Testis (tissue), 5 donors: ENCODE data around the gene SEC24A. TPM values are rescaled to one million over a fixed set of nuclear protein-coding genes. Genes with fewer than 3 reads are reported as not detected.
"Not testable (repeated sequence)": the region's sequence is repeated elsewhere in the genome, so short reads cannot be mapped to it uniquely, and the experiment has no call there.

Experiments
- DNase-seq: peaks from one replicate; pipeline ENCODE4 v3.0.0-alpha.2; 2019
- H3K27ac ChIP-seq, 2 donors: fragments of 200-600 bp; sonication (generic); one replicate each; pipeline ENCODE4 v1.5.1; 2019
- H3K27me3 ChIP-seq: fragments of 200-600 bp; sonication (generic); one replicate; pipeline ENCODE4 v1.5.1; 2019
- H3K36me3 ChIP-seq: fragments of 200-600 bp; sonication (generic); one replicate; pipeline ENCODE4 v1.5.1; 2017; ENCODE audit warnings: low read depth; ENCODE audit errors: missing control alignments
- H3K4me1 ChIP-seq: fragments of 200-600 bp; sonication (generic); one replicate; pipeline ENCODE4 v1.5.1; 2019
- H3K4me3 ChIP-seq, 2 donors: fragments of 200-600 bp; sonication (generic); one replicate each; pipeline ENCODE4 v1.5.1; 2017 to 2019
- H3K9me3 ChIP-seq: fragments of 200-600 bp; sonication (generic); one replicate; pipeline ENCODE4 v1.5.1; 2017
- POLR2A ChIP-seq: fragments of 450-650 bp; IDR thresholded peaks from one replicate; pipeline ENCODE4 v1.6.1; 2017; ENCODE audit warnings: antibody characterized with exemption, mild to moderate bottlenecking, moderate library complexity
- WGBS, 2 donors: methylation state at CpG; one replicate each; pipeline ENCODE4 v1.1.5; 2018; 5-methylcytosine and 5-hydroxymethylcytosine counted together
- intact Hi-C: fragments of 100-400 bp; cut with DNase I; formaldehyde crosslinking; loops from one replicate; pipeline ENCODE4 v1.15.1; 2023; ENCODE audit warnings: low total_unique reads
- long read RNA-seq, 2 donors: transcript quantifications; one replicate each; lab custom pipeline, GENCODE V29; 2026
- polyA plus RNA-seq: library from polyadenylated mRNA; stranded (reverse); fragments of 350-450 nt; fragmentation: Illumina TruSeq; extraction: RNeasy Lipid Tissue Mini Kit (QIAGEN cat#74804); gene quantifications from one replicate; pipeline ENCODE4 v1.2.3, GENCODE V29; 2014; ENCODE audit warnings: low read depth, low replicate concordance; ENCODE audit not compliant: insufficient read depth
- total RNA-seq, 2 donors: library from RNA; depleted of rRNA; stranded (reverse); fragments of >200 nt; gene quantifications; one replicate each; pipeline ENCODE4 v1.2.3, GENCODE V29; 2016
- TF ChIP-seq, protein P1 (sequence below), 3 experiments: fragments of 450-650 bp in 2 of 3; fragments of 200-600 bp in 1 of 3; sonication (generic) in 1 of 3; IDR thresholded peaks; one replicate each; pipeline ENCODE4 v1.5.1; 2016 to 2019; ENCODE audit warnings: antibody characterized with exemption in 3 of 3, mild to moderate bottlenecking in 2 of 3, moderate library complexity in 1 of 3

Gene SEC24A
- total RNA-seq (10 to 100 TPM; 13.7 to 16.7 TPM), polyA plus RNA-seq (10.3 TPM)
- long read RNA-seq, donor 1, full-length matches to known transcripts = 1 of 1 reads
- long read RNA-seq, donor 1, partial matches to known transcripts = 0 of 1 reads
- long read RNA-seq, donor 1, other reads (novel, unspliced or antisense) = 0 of 1 reads
- long read RNA-seq, donor 2, full-length matches to known transcripts = 1 of 1 reads
- long read RNA-seq, donor 2, partial matches to known transcripts = 0 of 1 reads
- long read RNA-seq, donor 2, other reads (novel, unspliced or antisense) = 0 of 1 reads

- WGBS, 2 donors = 0% methylated on average over 25 to 69 of the region's 69 CpGs
- Histone ChIP-seq H3K36me3 (no peaks in the 10 kb centered on the region), H3K9me3 (no peaks in the 10 kb centered on the region), H3K4me1 (peaks cover 26% of the 10 kb centered on the region), H3K27ac (peak within 1 kb of the TSS; percentile 80 to 88), H3K4me3 (peak within 1 kb of the TSS; percentile 90 to 99), H3K27me3 (no peaks in the 10 kb centered on the region)
- intact Hi-C loops = no loop called here
- peak; percentile 91 for DNase-seq
- TF ChIP-seq POLR2A = no peak
- TF ChIP-seq, protein P1, sequence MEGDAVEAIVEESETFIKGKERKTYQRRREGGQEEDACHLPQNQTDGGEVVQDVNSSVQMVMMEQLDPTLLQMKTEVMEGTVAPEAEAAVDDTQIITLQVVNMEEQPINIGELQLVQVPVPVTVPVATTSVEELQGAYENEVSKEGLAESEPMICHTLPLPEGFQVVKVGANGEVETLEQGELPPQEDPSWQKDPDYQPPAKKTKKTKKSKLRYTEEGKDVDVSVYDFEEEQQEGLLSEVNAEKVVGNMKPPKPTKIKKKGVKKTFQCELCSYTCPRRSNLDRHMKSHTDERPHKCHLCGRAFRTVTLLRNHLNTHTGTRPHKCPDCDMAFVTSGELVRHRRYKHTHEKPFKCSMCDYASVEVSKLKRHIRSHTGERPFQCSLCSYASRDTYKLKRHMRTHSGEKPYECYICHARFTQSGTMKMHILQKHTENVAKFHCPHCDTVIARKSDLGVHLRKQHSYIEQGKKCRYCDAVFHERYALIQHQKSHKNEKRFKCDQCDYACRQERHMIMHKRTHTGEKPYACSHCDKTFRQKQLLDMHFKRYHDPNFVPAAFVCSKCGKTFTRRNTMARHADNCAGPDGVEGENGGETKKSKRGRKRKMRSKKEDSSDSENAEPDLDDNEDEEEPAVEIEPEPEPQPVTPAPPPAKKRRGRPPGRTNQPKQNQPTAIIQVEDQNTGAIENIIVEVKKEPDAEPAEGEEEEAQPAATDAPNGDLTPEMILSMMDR (IDR thresholded peaks at IDR 0.05) = peak in 2 of 3 experiments; percentile 7 to 8
These were observed at the start of gene SEC24A for GRCh38 chr5:134648425-134649162. Gene SEC24A (plus strand): TSS chr5:134648785. CDS start chr5:134649077, 292 bp downstream.

- H3K9me3 ChIP-seq, DNase-seq, H3K4me1 ChIP-seq, H3K27ac ChIP-seq, intact Hi-C loops, H3K36me3 ChIP-seq, H3K27me3 ChIP-seq, H3K4me3 ChIP-seq: not testable (repeated sequence)
- 90 to 96% methylated on average over 3 of the region's 3 CpGs for WGBS, 2 donors
These were observed 48.8 kb upstream of the SEC24A start for GRCh38 chr5:134599820-134600219.

GRCh38 chr5:134600600-134600999 is 48.0 kb upstream of the SEC24A start:
- WGBS, 2 donors = 75 to 78% methylated on average over 3 of the region's 3 CpGs
- H3K4me1 ChIP-seq = no peaks in the 10 kb centered on the region
- no peak overlapping the region for H3K4me3 ChIP-seq
- intact Hi-C loops = no loop called here
- no peaks in the 10 kb centered on the region for H3K36me3 ChIP-seq
- no peak overlapping the region for H3K27ac ChIP-seq
- H3K9me3 ChIP-seq = no peaks in the 10 kb centered on the region
- no peaks in the 10 kb centered on the region for H3K27me3 ChIP-seq
- no peak for DNase-seq
- TF ChIP-seq POLR2A = no peak
- TF ChIP-seq, protein P1 (IDR thresholded peaks at IDR 0.05) = no peak

DNA sequence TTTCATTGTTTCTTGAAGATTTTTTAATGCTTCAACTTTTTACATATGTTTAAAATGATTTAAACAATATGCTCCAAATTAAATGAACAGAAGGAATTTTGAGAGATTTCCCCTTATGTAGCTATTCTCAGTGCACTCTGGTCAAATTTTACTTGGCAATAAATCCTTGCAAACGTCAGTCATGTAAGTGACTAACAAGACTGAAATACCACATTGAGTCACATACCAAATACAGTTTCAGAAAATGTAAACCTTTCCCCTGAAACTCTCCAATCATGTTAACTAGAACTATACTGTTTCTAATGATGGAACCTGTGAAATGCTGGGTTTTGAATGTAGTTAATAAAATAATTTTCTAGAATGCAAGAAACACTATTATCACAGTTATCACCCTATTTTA is 45.5 kb upstream of the SEC24A start:
- Histone ChIP-seq H3K36me3 (no peaks in the 10 kb centered on the region), H3K9me3 (no peaks in the 10 kb centered on the region), H3K27ac (no peak overlapping the region), H3K4me1 (no peaks in the 10 kb centered on the region), H3K4me3 (no peak overlapping the region), H3K27me3 (no peaks in the 10 kb centered on the region)
- WGBS, 2 donors = 66 to 67% methylated on average over 1 of the region's 1 CpG
- DNase-seq = no peak
- intact Hi-C loops = no loop called here
- TF ChIP-seq POLR2A = no peak
- TF ChIP-seq, protein P1 (IDR thresholded peaks at IDR 0.05) = no peak

GRCh38 chr5:134604908-134605307 is 43.7 kb upstream of the SEC24A start:
- Histone ChIP-seq H3K27me3 (no peaks in the 10 kb centered on the region), H3K4me1 (no peaks in the 10 kb centered on the region), H3K27ac (no peak overlapping the region), H3K36me3 (no peaks in the 10 kb centered on the region), H3K4me3 (no peak overlapping the region), H3K9me3 (no peaks in the 10 kb centered on the region)
- DNase-seq = no peak
- 84 to 91% methylated on average over 1 of the region's 1 CpG for WGBS, 2 donors
- intact Hi-C loops = no loop called here
- TF ChIP-seq POLR2A = no peak
- TF ChIP-seq, protein P1 (IDR thresholded peaks at IDR 0.05) = no peak
